CD4-positive, alpha-beta T cell treated with Interleukin-15 for 1 hour (primary cell): ENCODE measurements around the gene CDYL.
"Not testable (repeated sequence)": the region's sequence is repeated elsewhere in the genome, so short reads cannot be mapped to it uniquely, and the experiment has no call there.

Source experiments
- DNase-seq: peaks from one replicate; pipeline ENCODE4 v3.0.0-alpha.2; 2020

Gene CDYL

DNA sequence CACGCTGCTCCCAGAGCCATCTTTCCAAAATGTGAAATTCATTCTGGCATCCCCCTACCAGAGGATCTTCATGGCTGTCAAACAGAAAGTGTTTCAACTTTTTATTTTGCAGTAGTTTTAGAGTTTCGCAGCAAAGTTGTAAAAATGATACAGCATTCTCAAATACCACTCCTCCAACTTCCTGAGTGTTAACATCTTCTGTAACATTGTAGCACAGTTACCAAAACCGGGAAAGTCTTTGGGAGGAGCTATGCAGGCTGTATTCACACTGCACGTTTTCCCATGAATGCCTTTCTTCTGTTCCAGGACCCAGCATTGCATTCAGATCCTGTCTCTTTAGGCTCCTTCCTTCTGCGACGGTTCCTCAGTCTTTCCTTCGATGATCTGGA is 30.1 kb downstream of the CDYL start:
- no peak for DNase-seq

DNA sequence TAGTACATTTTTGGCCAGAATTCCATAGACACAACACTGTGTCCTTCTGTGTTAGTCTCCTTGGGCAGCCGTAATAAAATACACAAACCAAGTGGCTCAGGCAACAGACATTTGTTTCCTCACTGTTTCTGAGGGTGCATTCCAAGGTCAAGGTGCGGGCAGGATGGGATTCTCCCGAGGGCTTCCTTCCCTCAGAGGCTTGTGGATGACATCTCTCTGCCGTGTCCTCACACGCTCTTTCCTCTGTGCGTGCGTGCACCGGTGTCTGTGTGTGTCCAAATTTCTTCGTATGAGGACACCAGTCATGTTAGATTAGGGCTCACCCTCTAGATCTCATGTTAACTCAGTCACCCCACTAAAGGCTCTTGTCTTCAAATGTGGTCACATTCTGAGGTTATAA is 30.6 kb downstream of the CDYL start:
- DNase-seq: no peak

DNA sequence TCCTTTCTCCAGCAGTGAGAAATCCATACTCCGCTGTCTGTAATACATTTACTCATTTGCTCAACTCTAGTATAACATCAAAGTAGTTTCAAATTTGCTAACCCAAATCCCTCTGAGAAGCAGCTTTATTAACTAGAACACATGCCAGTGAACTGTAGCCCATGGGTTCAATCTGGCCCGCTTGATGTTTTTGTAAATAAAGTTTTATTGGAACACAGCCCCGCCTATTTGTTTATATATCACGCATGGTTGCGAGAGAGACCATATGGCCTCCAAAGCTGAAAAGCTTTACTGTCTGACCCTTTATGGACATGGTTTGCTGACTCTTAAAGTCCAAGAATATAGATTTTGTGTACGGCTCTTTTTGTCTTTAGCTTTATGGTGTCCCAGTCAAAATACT is 32.2 kb downstream of the CDYL start:
- DNase-seq: no peak

DNA sequence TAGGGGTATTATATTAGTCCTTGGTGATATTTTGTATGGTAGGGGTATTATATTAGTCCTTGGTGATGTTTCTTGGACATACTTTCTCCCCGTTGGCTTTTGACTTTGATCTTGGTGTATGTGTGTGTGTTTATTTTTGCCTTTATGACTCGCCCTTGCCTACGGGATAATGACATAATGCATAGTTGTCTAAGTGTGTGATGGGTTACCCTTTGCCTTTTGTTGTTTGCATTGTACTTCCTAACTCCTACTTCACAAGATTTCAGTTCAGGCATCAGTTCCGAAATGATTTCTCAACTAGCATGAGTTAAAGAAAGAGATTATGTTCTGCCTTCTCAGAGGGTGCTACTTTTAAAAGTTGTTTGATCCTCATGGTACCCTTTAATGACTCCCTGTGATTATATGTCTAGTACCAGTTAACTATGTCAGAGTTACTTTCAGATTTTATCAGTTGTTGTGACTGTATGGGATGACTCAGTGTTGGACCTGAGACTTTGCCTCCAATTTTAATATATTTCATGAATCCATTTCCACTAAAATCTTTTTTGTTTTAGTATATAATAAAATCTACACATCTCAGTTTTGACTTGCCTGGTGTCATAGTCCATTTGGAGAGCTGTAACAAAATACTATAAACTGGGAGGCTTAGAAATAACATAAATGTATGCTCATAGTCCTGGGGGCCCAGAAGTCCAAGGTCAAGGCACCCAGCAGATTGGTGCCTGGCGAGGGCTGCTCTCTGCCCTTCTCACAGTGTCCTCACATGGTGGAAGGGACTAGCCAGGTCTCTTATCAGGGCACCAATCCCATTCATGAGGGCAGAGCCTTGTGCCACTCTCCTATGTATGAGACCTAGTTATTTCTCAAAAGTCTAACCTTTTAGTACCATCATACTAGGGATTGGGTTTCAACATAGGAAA is 34.1 kb downstream of the CDYL start:
- no peak for DNase-seq

DNA sequence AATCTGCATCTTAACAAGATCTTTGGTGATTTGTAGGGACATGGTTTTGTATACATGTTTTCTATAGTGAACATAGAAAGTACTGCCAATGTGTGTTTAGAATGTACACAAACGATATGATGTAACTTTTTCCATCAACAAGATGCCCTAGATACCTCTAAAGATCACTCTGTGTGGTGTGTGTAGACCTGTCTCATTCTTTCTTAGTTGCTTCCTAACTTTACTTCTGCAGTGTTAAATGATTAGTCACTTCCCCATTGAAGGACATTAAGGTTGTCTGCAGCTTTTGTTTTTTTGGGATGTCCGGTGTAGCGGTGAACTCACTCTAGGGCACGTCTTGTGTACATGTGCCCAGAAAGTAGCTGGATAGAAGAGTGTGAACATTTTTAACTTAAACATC is 35.9 kb downstream of the CDYL start:
- no peak for DNase-seq

DNA sequence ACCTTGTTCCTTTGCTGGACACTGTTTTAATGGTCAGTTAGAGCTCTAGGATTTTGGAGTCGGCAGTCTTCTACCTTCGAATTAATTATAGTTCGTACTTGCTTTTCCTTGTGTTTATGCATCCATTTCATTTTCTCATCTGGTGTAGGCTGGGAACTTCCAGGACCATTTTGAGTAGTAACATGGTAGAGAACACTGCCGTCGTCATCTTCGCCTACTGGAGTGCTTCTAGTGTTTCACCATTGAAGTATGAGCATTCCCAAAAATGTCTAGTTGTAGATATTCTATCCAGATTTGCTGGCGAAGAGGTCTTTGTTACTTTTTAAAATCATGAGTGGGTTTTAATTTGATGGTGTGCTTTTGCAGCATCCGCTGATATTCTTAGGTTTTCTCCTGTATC is 36.9 kb downstream of the CDYL start:
- no peak for DNase-seq

DNA sequence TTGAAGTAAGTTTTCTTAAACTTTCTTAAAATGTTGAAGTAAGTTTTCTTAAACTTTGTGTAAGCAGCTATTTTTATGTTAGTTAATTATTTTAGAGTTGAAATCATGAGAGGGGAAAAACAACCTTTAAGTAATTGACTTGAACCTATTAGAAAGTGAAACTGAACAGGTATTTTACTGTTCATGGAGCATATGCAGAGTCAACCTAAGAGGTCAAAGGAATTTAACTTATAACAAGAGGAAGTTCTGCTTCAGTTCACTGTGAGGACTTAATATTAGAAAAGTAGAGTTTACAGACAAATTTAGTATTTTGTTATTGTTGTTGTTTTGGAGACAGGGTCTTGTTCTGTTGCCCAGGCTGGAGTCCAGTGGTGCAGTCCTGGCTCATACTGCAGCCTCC is 38.0 kb downstream of the CDYL start:
- DNase-seq: no peak

DNA sequence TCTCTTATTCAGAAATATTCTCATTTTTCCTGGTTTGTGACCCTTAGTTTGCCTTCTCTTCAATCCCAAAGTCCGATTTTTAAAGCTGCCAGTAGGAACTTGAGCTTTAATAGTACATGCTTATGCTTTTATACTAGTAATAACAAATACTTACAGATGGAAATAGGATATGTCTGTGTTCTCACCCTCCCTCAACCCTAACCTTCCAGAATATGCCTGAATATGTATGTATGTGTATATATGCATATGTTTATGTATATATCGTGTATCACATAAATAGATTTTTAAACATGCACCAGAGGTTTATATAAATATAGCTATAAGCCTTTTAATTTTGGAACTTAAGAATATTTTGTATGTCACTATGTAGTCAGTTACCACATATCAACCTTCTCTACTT is 38.8 kb downstream of the CDYL start:
- DNase-seq: no peak

DNA sequence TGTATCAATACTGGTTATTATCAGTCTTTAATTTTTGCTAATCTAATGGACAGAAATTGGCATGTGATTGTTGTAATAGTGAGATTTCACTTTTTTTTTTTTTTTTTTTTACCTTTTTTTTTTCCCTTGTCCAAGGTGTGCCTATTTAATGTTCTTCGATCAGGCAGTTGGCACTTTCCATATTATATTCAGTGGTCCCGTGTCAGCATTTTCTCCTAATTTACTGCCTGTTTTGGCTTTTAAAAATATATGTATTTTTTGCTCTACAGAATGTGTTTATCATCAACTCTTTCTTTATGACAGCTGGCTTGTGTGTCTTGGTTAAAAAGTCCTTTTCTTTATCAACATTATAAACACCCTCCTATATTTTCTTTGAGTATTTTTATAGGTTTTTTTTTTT is 39.4 kb downstream of the CDYL start:
- DNase-seq: no peak

DNA sequence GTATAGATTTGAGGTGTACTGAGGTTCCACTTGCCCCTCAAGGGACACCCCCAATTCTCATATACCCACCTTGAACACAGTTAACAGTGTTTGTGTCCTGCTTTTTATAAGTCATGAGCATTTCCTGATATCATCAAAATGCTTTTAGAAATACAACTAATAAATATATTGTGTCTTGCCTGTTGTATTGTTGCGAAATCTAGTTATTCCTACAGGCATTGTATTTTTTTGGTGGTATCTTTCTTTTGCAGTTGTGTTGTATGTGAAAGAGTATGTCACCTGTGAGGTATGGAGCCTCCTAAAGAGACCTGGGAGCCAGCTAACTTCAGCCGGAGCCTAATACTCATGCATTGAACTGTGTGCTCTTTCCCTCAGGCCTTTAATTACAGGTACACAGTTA is 40.7 kb downstream of the CDYL start:
- no peak for DNase-seq

DNA sequence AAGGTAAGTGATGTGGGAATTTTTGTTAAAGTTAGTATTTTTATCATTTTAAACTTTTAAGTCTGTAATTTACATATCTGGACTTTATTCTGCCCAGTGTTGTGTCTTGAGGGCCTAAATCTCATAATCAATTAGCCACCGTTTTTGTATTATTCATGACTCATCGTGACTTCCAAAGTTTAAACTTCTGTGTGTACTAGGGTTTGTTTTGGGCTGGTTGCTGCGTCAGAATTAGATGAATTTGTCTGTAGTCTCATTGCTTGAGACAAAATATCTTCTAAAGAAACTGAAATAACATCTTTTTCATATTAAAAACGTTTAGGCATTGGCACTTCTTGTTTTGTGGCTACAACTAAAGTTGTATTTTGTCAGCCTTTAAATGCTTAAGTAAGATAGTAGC is 41.3 kb downstream of the CDYL start:
- no peak for DNase-seq

DNA sequence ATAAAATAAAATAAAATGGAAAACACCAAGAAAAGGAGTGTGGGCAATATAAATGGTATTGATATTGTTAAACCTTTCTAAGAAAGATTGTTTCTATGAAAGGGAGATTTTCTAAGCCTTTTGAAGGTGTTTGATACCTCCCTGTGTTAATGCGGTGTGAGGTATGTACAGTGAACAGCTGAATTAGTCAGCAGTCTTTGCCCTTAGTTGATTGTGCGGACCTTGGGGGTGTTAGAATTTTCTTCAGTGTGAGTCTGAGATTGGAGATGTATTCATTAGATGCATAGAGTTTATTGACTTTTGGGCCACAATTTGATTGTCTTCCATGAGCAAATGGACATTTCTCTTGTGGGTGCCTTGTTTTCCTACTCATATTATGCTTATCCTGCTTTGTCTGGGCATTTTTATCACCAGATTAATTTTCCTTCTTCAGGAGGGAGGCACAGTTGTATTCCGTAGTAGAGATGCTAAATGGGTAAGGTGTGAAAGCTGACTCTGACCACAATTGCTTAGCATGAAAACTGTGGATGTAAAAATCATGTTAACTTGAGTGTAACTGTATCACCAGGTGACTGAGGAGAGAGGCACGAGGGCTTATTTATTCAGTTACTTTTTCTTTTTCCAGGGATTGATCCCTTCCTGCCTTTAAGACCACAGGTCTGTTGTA is 42.2 kb downstream of the CDYL start:
- no peak for DNase-seq

DNA sequence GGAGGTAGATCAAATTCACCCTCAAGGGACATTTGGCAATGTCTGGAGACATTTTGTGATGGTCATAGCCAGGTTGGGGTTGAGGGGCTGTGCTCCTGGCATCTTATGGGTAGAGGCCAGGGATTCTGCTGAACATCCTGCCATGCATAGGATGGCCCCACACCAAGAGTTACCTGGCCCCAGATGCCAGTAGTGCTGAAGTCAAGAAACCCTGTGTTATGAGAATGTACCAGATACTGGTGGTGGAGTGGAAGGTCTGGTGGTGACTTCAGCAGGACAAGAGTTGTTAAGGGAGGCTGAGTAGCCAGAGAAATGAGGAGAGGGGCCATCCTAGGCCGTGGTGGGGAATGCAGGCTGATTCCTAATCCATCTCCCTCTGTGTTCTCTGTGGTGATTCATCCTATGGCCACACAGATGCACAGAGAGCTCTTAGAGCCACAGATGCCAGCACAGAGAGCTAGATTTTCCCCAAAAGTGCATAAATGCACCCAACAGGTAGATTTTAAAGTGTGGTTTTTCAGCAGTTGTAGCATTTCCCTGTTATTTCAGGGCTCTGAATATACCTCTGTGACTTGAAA is 43.6 kb downstream of the CDYL start:
- DNase-seq: no peak

DNA sequence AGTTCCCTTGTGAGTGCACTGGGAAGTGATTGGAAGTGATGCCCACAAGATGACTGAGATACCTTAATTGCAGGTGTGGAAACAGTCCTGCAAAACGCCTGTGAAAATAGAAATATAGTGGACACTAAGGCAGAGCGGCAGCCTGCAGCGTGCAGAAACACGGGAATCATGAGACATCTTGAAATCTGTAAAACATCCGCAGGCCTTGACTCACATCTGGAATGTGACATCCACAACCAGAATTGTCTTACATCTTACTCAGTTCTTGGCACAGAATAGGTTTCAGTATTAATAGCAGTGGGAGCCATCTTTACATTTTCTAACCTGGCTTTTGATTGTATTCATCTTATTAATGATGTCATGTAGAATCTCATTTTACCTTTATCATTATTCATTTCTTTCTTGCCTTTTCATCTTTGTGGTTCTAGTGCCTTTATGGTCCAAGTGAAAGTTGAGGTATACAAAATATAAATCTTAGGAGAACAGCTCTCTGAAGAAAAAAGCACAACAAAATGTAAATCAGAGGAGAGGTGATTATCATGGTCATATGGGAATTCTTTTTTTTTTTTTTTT is 44.6 kb downstream of the CDYL start:
- DNase-seq: no peak

DNA sequence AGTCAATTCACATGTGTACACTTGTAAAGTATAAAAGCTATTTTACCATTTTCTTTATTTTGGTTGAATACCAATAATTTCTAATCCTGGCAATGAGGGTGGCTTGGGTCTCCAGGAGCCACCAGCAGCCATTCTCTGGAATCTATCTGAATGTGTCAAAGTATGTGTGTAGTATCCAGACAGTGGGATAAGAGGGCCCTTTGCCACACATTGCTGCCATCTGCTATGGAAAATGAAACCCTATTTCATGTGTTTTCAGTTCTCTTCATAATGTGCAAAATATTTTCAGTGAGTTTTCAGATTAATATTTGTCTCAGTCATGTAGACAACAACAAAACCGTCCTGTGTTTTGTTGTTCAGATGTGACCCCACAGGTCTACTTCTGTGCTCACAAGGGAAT is 46.3 kb downstream of the CDYL start:
- no peak for DNase-seq

DNA sequence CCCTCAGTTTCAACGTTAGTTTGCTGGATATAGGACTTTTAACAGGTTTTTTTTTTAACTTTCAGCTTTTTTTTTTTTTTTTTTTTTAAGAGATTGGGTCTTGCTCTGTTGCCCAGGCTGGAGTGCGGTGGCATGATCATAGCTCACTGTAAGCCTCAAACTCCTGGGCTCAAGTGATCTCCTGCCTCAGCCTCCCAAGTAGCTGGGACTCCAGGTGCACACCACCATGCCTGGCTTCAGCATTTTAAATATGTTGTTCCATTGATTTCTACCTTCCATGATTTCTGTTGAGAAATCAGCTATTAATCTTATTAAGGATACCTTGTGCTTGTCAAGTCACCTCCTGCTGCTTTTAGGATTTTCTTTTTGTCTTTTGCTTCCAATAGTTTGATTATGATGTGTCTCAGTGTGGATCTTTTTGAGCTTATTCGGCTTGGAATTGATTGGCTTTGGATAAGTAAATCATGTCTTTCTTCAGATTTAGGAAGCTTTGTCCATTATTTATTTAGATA is 52.0 kb downstream of the CDYL start:
- DNase-seq: no peak

DNA sequence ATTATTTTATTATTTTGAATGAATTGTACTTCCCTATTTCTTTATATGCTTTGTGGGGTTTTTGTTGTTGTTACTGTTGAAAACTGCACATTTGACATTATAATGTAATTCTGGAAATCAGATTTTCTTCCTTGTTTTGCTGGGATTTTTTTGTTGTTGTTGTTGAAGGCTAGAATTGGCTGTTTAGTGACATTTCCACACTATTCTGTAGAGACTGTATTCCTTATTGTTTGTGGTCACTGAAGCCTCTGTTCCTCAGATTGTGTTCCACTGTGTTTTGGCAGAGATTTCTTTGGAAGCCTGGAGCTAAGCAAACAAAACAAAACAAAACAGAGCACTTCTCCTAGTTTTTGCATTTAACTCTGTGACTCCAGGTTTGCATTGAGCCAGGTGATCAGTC is 52.9 kb downstream of the CDYL start:
- DNase-seq: no peak

DNA sequence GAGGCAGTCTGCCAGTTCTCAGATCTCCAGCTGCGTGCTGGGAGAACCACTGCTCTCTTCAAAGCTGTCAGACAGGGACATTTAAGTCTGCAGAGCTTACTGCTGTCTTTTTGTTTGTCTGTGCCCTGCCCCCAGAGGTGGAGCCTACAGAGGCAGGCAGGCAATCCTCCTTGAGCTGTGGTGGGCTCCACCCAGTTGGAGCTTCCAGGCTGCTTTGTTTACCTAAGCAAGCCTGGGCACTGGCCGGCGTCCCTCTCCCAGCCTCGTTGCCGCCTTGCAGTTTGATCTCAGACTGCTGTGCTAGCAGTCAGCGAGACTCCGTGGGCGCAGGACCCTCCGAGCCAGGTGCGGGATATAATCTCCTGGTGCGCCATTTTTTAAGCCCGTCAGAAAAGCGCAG is 59.3 kb downstream of the CDYL start:
- not testable (repeated sequence) for DNase-seq

DNA sequence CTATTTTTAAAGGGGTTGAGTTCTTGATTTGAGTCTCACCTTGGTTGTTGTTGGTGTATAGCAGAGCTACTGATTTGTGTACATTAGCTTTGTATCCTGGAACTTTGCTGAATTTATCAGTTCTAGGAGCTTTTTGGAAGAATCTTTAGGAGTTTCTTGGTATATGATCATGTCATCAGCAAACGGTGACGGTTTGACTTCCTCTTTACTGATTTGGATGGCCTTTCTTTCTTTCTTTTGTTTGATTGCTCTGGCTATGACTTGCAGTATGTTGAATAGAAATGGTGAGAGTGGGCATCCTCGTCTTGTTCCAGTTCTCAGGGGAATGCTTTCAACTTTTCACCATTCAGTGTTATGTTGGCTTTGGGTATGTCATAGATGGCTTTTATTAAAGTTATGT is 64.0 kb downstream of the CDYL start:
- no peak for DNase-seq

DNA sequence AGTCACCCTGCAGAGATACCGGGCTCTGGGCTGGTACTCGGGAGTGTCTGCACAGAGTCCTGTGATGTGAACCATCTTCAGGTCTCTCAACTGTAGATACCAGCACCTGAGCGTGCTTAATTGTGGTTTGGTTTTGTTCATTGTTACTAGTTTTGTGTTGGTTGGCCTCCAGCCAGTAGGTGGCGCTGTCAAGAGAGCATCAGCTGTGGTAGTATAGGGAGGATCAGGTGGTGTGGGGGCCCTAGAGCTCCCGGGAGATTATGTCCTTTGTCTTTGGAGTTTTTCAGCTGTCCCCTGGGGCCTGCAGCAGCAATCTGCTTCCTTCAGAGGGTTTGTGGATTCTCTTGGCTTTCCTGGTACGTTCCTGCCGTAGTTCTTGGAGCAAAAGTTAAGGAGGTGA is 67.9 kb downstream of the CDYL start:
- no peak for DNase-seq

DNA sequence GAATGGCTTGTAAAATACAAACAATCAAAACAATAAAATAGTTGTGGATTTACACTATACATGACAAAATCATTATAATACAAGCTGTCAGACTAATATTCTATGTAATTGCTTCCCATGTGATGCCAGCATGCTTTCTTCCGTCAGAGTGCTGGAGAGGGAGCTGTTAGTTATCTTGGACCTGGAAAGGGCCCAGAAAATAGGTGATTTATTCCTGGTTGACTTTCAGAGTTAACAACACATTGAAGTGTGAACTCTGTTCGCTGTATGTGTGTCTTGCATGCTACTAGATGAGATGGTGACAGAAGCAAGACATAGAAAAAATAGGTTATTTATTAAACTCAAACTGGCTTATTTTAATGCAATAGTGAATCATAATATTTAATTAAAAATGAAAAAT is 70.2 kb downstream of the CDYL start:
- DNase-seq: no peak

DNA sequence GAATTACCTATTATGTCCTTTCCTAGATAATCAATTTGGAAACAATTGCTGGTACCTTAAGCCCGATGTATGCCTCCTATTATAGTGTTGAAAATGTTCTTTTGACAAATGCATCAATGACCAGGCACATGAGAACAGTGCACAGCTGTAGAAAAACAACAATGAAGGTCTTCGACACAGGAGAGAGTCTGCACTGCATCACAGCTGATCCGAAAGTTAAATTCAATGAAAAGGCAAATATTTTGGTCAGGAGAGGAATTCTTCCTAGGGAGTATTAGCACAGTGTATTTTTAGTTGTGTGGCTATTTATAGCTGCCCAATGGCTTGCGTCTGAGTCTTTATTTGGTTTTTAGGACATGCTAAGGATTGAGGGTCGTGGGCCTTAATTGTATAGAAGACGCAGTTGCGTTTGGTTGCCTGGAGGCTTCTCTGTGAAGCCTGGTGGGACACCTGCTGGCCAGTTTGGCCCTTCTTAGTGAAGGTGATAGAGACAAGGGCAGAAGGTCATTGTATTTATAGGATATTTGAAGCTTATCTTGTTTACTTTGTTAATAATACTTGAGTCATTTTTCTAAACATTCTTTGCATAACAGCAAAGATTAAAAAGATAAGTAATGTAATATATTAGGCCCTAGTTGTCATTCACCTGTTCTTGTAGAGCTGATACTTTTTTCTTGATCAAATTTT is 72.3 kb downstream of the CDYL start:
- DNase-seq: no peak
